DOHH2 (cell line): ENCODE measurements around the gene ERC2.

Experiments
- H3F3A ChIP-seq: fragments of 200-600 bp; sonication (generic), shearing (Covaris generic); 2 replicates; pipeline ENCODE4 v1.6.0; 2016; ENCODE audit warnings: antibody characterized with exemption, mild to moderate bottlenecking; ENCODE audit not compliant: control insufficient read depth, insufficient read depth
- H3K27ac ChIP-seq: fragments of 200-600 bp; sonication (generic); 2 replicates; pipeline ENCODE4 v1.5.1; 2014; ENCODE audit warnings: low read depth, mild to moderate bottlenecking, low read length, moderate library complexity
- H3K27me3 ChIP-seq: fragments of 200-600 bp; sonication (generic); 2 replicates; pipeline ENCODE4 v1.6.1; 2014; ENCODE audit warnings: mild to moderate bottlenecking, low read length, mixed read lengths; ENCODE audit not compliant: control insufficient read depth
- H3K36me3 ChIP-seq: fragments of 200-600 bp; sonication (generic); 2 replicates; pipeline ENCODE4 v1.6.1; 2014; ENCODE audit warnings: mild to moderate bottlenecking, low read length, moderate library complexity, mixed read lengths; ENCODE audit not compliant: control insufficient read depth
- H3K4me1 ChIP-seq: fragments of 200-600 bp; sonication (generic); 2 replicates; pipeline ENCODE4 v1.6.1; 2014; ENCODE audit warnings: mild to moderate bottlenecking, low read length, mixed read lengths; ENCODE audit not compliant: control insufficient read depth
- H3K4me2 ChIP-seq: fragments of 200-600 bp; sonication (generic); 2 replicates; pipeline ENCODE4 v1.6.0; 2014; ENCODE audit warnings: mild to moderate bottlenecking, low read length, moderate library complexity
- H3K4me3 ChIP-seq: fragments of 200-600 bp; sonication (generic); 2 replicates; pipeline ENCODE4 v1.5.1; 2014; ENCODE audit warnings: mild to moderate bottlenecking, low read length, mixed read lengths
- H3K79me2 ChIP-seq: fragments of 200-600 bp; sonication (generic); 2 replicates; pipeline ENCODE4 v1.6.1; 2014; ENCODE audit warnings: mild to moderate bottlenecking, low read length, mixed read lengths; ENCODE audit not compliant: control insufficient read depth
- H3K9me2 ChIP-seq: fragments of 200-600 bp; sonication (generic); replicated peaks from 2 replicates; pipeline ENCODE4 v1.6.1; 2014; ENCODE audit warnings: mild to moderate bottlenecking, low read length, mixed read lengths; ENCODE audit not compliant: control insufficient read depth
- H3K9me3 ChIP-seq: fragments of 200-600 bp; sonication (generic); 2 replicates; pipeline ENCODE4 v1.6.1; 2014; ENCODE audit warnings: antibody characterized with exemption, low read length, mixed read lengths; ENCODE audit not compliant: control insufficient read depth, insufficient read depth
- H4K20me1 ChIP-seq: fragments of 200-600 bp; sonication (generic); 2 replicates; pipeline ENCODE4 v1.6.0; 2014; ENCODE audit warnings: low read depth, mild to moderate bottlenecking, antibody characterized with exemption, low read length, moderate library complexity; ENCODE audit not compliant: control insufficient read depth, insufficient read depth
- EZH2phosphoT487 ChIP-seq: fragments of 200-600 bp; sonication (generic); IDR thresholded peaks from 2 replicates; pipeline ENCODE4 v1.6.1; 2017; ENCODE audit warnings: borderline replicate concordance, mild to moderate bottlenecking, antibody characterized with exemption, low read length, moderate library complexity, mixed read lengths
- TF ChIP-seq, protein P1 (sequence below): fragments of 200-600 bp; sonication (generic); IDR thresholded peaks from one replicate; pipeline ENCODE4 v1.5.1; 2014; ENCODE audit warnings: antibody characterized with exemption, mild to moderate bottlenecking, low read depth, low read length; ENCODE audit not compliant: poor library complexity, severe bottlenecking

The ERC2 gene

DNA sequence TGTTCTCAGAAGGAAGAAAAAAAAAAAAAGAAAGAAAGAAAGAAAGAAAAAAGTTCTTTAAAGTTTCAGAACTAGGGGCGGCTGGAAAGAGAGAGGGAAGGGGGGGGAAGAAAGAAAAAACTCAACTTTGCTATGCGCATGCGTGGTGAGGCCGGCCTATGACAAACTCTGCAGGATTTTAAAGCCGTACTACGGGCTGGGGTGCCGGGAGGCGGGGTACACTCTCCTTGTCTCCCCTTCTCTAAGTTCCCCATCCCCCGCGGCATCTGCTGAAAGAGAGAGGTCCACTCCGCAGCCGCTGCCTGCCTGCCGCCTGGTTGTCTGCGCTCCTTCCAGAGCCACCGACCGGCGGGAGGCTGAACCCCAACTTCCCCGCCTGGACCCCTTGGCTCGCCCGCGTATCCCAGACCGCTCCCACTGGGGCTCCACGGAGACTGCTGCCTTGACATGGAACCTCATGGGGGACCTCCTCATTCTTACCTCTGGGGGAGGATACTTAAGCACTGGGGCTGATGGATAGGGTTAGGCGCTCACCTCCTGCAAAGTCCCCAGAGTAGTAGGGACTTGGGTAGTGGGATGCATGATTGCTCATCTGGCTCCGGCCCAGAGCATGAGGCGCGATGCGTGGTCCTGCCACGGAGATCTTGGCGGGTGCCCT lies 979.7 kb downstream of the ERC2 start:
- Histone ChIP-seq H3K36me3 (no peaks in the 10 kb centered on the region), H3K27me3 (peaks cover 57% of the 10 kb centered on the region), H3F3A (no peaks in the 10 kb centered on the region), H3K4me3 (no peak overlapping the region), H3K9me3 (no peaks in the 10 kb centered on the region), H3K4me1 (no peaks in the 10 kb centered on the region), H3K4me2 (no peak overlapping the region), H3K9me2 (no peaks in the 10 kb centered on the region), H4K20me1 (no peaks in the 10 kb centered on the region), H3K79me2 (no peaks in the 10 kb centered on the region), H3K27ac (no peak overlapping the region)
- TF ChIP-seq EZH2phosphoT487, result no peak
- TF ChIP-seq, protein P1, sequence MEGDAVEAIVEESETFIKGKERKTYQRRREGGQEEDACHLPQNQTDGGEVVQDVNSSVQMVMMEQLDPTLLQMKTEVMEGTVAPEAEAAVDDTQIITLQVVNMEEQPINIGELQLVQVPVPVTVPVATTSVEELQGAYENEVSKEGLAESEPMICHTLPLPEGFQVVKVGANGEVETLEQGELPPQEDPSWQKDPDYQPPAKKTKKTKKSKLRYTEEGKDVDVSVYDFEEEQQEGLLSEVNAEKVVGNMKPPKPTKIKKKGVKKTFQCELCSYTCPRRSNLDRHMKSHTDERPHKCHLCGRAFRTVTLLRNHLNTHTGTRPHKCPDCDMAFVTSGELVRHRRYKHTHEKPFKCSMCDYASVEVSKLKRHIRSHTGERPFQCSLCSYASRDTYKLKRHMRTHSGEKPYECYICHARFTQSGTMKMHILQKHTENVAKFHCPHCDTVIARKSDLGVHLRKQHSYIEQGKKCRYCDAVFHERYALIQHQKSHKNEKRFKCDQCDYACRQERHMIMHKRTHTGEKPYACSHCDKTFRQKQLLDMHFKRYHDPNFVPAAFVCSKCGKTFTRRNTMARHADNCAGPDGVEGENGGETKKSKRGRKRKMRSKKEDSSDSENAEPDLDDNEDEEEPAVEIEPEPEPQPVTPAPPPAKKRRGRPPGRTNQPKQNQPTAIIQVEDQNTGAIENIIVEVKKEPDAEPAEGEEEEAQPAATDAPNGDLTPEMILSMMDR, result no peak

DNA sequence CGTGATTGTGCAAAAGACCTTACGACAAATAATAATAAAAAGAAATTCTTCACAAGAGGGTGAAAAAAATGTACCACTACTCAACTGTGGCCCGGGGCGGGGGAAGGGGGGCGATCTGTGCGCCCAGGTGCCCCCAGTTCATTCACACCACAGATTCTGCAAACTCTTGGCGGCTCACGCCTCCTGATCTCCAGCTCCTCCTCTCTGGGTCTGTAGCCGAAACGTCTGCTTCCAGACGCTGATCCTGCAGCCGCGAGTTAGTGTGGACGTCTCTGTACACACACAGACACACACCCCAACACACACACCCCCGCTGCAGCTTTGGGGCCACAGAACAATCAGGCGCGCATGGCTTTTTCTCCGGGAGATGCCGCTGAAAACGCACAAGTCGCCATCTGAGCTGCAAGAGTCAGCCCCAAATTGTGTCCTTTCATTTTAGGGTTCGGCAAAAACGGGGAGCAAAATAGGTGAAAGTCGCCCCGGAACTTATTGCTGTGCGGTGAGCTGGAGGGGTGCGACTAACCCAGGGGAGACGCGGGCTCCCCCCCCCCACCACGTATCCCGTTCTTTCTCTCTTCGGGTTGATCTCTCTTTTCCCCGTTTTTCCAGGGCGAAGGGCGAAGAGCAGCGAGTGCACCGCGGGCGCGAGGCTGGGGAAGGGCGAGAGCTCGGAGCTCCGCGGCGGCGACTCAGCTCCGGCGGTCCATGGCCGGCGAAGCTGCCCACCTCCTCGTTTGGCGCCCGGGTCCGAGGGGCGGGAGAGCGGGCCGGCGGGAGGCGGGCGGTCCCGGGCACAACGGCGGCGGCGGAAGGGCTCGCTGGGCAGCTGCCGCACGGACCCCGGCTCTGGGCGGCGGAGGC lies 980.7 kb downstream of the ERC2 start:
- Histone ChIP-seq H3K9me3 (no peaks in the 10 kb centered on the region), H3K9me2 (no peaks in the 10 kb centered on the region), H3K4me2 (no peak overlapping the region), H3K4me3 (no peak overlapping the region), H4K20me1 (no peaks in the 10 kb centered on the region), H3K27me3 (peaks cover 66% of the 10 kb centered on the region), H3K4me1 (no peaks in the 10 kb centered on the region), H3K27ac (no peak overlapping the region), H3K79me2 (no peaks in the 10 kb centered on the region), H3K36me3 (no peaks in the 10 kb centered on the region), H3F3A (no peaks in the 10 kb centered on the region)
- TF ChIP-seq, protein P1, result no peak
- no peak; the same call in 1 of the 2 replicates for TF ChIP-seq EZH2phosphoT487

DNA sequence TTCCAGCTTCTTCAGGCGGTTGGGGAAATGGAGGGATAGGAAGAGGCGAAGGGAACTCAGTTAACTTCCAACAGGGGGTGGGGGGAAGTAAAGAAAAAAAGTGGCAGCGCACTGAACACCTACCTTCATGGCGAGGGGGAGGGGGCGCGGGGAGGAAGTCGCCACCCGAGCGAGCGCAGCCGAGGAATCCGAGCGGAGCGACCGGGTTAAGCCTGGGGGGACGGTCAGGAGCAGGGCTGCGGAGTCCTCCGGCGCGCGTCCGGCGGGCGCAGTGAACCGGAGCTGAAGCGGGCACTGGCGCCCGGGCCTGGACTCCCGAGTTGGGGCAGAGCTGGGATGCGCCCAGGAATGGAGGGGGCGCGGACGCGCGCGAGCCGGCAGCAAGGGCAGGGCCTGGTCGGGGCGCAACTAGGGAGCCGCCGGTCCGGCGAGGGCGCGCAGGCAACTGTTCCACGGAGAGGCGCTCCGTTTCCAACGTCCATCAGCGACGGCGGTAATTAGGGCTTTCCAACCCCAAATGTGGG lies 981.3 kb downstream of the ERC2 start, which contains the start of gene WNT5A:
TSS of gene WNT5A (minus strand) at position 450 of the 524 bp plus-strand sequence. CDS start at position 129, 321 bp downstream.
- Histone ChIP-seq H3K4me3 (no peak within 1 kb of the TSS), H3K4me1 (no peaks in the 10 kb centered on the region)

More for the DNA sequence above, 981.3 kb downstream of the ERC2 start, which contains the start of gene WNT5A:
- H3K27ac ChIP-seq, result no peak within 1 kb of the TSS
- H3K36me3 ChIP-seq, result no peaks in the 10 kb centered on the region
- H3K4me2 ChIP-seq, result no peak within 1 kb of the TSS
- H3F3A ChIP-seq, result no peaks in the 10 kb centered on the region
- H3K79me2 ChIP-seq, result no peaks in the 10 kb centered on the region
- peaks cover 71% of the 10 kb centered on the region for H3K27me3 ChIP-seq
- H3K9me2 ChIP-seq, result no peaks in the 10 kb centered on the region
- TF ChIP-seq, protein P1, result no peak
- TF ChIP-seq EZH2phosphoT487, result no peak
- H4K20me1 ChIP-seq, result no peaks in the 10 kb centered on the region
- H3K9me3 ChIP-seq, result no peaks in the 10 kb centered on the region
